Neural progenitor cell (in vitro differentiated cells): Measurements from ENCODE around the gene MICAL2.

Source experiments
- CTCF ChIP-seq: fragments of 200-600 bp; sonication (generic); IDR thresholded peaks from 2 replicates; pipeline ENCODE4 v1.5.1; 2017; ENCODE audit warnings: antibody characterized with exemption, mild to moderate bottlenecking
- EZH2phosphoT487 ChIP-seq: fragments of 200-600 bp; sonication (generic); IDR thresholded peaks from 2 replicates; pipeline ENCODE4 v1.6.1; 2017; ENCODE audit warnings: antibody characterized with exemption

GRCh38 chr11:12298610-12299009 lies 188.2 kb downstream of the MICAL2 start:
- TF ChIP-seq CTCF (no peak), EZH2phosphoT487 (no peak)
